Nucleus accumbens (tissue), 56 donors: ENCODE data around the gene ZFAND6.

Source experiments
- DNase-seq, 56 donors: peaks; one replicate each; lab custom pipeline; 2025; lab: John Stamatoyannopoulos, UW

ZFAND6 gene

GRCh38 chr15:80161468-80162016 lies 102.1 kb downstream of the ZFAND6 start:
- no peak for DNase-seq

GRCh38 chr15:80162059-80162554 lies 102.6 kb downstream of the ZFAND6 start:
- no peak for DNase-seq

GRCh38 chr15:80163217-80163616 lies 103.7 kb downstream of the ZFAND6 start:
- no peak for DNase-seq

GRCh38 chr15:80163897-80164296 lies 104.4 kb downstream of the ZFAND6 start:
- DNase-seq: no peak

GRCh38 chr15:80167936-80168335 lies 108.5 kb downstream of the ZFAND6 start:
- no peak for DNase-seq

GRCh38 chr15:80168421-80168820 lies 108.9 kb downstream of the ZFAND6 start:
- no peak for DNase-seq

- DNase-seq: no peak
Measured at GRCh38 chr15:80169768-80170357, 110.4 kb downstream of the ZFAND6 start.

- DNase-seq: no peak
Measured at GRCh38 chr15:80170596-80170995, 111.1 kb downstream of the ZFAND6 start.

GRCh38 chr15:80171787-80172186 lies 112.3 kb downstream of the ZFAND6 start:
- no peak for DNase-seq

GRCh38 chr15:80172401-80172800 lies 112.9 kb downstream of the ZFAND6 start:
- DNase-seq: no peak

- peak in 29 of 56 donors; percentile 3 to 72 (median 25) for DNase-seq
Measured at GRCh38 chr15:80173022-80173759, 113.7 kb downstream of the ZFAND6 start.

GRCh38 chr15:80174017-80174746 lies 114.7 kb downstream of the ZFAND6 start:
- no peak for DNase-seq

GRCh38 chr15:80175436-80175835 lies 116.0 kb downstream of the ZFAND6 start:
- DNase-seq: no peak

- DNase-seq: no peak
Measured at GRCh38 chr15:80176443-80176842, 117.0 kb downstream of the ZFAND6 start.

- no peak for DNase-seq
Measured at GRCh38 chr15:80177156-80177555, 117.7 kb downstream of the ZFAND6 start.

- DNase-seq: no peak
Measured at GRCh38 chr15:80179025-80179759, 119.7 kb downstream of the ZFAND6 start.

GRCh38 chr15:80179935-80180334 lies 120.5 kb downstream of the ZFAND6 start:
- no peak for DNase-seq

GRCh38 chr15:80180468-80180867 lies 121.0 kb downstream of the ZFAND6 start:
- no peak for DNase-seq

GRCh38 chr15:80180986-80181385 lies 121.5 kb downstream of the ZFAND6 start:
- DNase-seq: no peak

GRCh38 chr15:80182611-80183261 lies 123.3 kb downstream of the ZFAND6 start:
- no peak for DNase-seq
